Thyroid gland (tissue), 4 donors: ENCODE measurements around the gene PI4K2A.

Experiments used
- CTCF ChIP-seq, 6 experiments: fragments of 200-600 bp in 3 of 6; fragments of 450-650 bp in 3 of 6; sonication (generic) in 3 of 6; IDR thresholded peaks; one replicate each; pipeline ENCODE4 v1.5.1; 2016 to 2019; ENCODE audit warnings: antibody characterized with exemption in 6 of 6, mild to moderate bottlenecking in 2 of 6, inconsistent platforms in 1 of 6, moderate library complexity in 1 of 6
- POLR2A ChIP-seq, 2 donors: fragments of 450-650 bp; IDR thresholded peaks; one replicate each; pipeline ENCODE4 v1.6.1; 2017; ENCODE audit warnings: antibody characterized with exemption in 2 of 2, mild to moderate bottlenecking in 2 of 2, moderate library complexity in 1 of 2

- no peak for TF ChIP-seq CTCF (IDR thresholded peaks at IDR 0.05)
- TF ChIP-seq POLR2A (IDR thresholded peaks at IDR 0.05): no peak
Observed at GRCh38 chr10:97611473-97611872, 29.0 kb upstream of the PI4K2A start.
